ENCODE results near the gene NOD2. TPM values are rescaled to one million over a fixed set of nuclear protein-coding genes. Genes with fewer than 3 reads are reported as not detected.
A peak's percentile ranks its signal among the peaks of the same experiment; 100 is the strongest.

Gene NOD2
- total RNA-seq, 1 donor from 2014 or later, result not detected

Small RNAs within 50 kb of the gene (microRNA-seq; reads per million reads assigned to microRNA genes)
- 6.8 reads per million, percentile 28 among the genes with 10 or more reads in this experiment for gene MIR3181

Other genes with a start within 250 kb of the NOD2 start
- 9.1 and 9.8 TPM in 2 replicates for gene NKD1, start 145.2 kb upstream of the NOD2 start, total RNA-seq
- gene SNX20, start 12.3 kb upstream of the NOD2 start, total RNA-seq, result not detected in 2 replicates
- gene CYLD, start 48.5 kb downstream of the NOD2 start, total RNA-seq, result 34.2 and 36.1 TPM in 2 replicates

All from astrocyte (in vitro differentiated cells and primary cell).